ENCODE results near the gene CARF.

DNA sequence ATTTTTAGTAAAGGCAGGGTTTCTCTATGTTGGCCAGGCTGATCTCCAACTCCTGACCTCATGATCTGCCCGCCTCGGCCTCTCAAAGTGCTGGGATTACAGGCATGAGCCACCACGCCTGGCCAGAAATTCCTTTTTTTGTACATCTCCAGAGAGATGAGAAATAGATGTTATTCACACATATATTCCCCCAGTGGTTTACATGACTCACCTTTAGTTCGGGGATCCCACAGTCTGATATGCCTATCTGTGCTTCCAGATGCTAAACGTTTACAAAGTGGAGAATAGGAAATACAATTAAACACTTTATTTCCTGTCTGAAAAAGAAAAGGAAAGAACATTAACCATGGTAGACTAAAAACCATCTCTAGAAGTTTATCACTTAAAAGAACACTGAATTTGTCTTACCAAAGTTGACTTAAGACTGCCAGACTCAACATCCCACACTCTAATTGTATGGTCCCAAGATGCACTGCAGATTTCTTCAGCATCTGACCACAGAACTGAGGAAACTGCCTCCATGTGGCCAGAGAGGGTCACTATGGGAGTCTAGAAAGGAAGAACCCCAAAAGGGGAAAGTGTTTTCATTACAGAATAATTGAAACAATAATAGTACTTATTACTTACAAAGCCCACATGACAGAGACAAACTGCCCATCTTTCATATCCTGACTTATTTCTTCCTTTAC is 27.9 kb upstream of the CARF start:
- TF ChIP-seq, protein P1, sequence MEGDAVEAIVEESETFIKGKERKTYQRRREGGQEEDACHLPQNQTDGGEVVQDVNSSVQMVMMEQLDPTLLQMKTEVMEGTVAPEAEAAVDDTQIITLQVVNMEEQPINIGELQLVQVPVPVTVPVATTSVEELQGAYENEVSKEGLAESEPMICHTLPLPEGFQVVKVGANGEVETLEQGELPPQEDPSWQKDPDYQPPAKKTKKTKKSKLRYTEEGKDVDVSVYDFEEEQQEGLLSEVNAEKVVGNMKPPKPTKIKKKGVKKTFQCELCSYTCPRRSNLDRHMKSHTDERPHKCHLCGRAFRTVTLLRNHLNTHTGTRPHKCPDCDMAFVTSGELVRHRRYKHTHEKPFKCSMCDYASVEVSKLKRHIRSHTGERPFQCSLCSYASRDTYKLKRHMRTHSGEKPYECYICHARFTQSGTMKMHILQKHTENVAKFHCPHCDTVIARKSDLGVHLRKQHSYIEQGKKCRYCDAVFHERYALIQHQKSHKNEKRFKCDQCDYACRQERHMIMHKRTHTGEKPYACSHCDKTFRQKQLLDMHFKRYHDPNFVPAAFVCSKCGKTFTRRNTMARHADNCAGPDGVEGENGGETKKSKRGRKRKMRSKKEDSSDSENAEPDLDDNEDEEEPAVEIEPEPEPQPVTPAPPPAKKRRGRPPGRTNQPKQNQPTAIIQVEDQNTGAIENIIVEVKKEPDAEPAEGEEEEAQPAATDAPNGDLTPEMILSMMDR (IDR thresholded peaks at IDR 0.05) = no peak
- no peak for TF ChIP-seq EZH2 (IDR thresholded peaks at IDR 0.05; ENCODE audit: borderline replicate concordance, insufficient read depth, low read depth, low read length, poor library complexity, severe bottlenecking)
